Activated CD4-positive, alpha-beta memory T cell treated with anti-CD3 and anti-CD28 coated beads, Interleukin-2, amount 10 ng/mL, durations not matched to agents 7 days and 5 days (primary cell): ENCODE measurements around the gene DYNLT1. TPM values are rescaled to one million over a fixed set of nuclear protein-coding genes. Genes with fewer than 3 reads are reported as not detected.
"Not testable (repeated sequence)": the region's sequence is repeated elsewhere in the genome, so short reads cannot be mapped to it uniquely, and the experiment has no call there.

ENCODE experiments used
- CTCF ChIA-PET: fragments of 350-600 bp; sonication (Branson Sonifier 250); formaldehyde crosslinking; loops from one replicate; lab custom pipeline; 2021; ENCODE audit warnings: antibody characterized with exemption, inconsistent platforms; lab: Charles Lee
- POLR2A ChIA-PET: fragments of 350-600 bp; sonication (Branson Sonifier 250); formaldehyde crosslinking; loops from one replicate; lab custom pipeline; 2021; ENCODE audit warnings: antibody characterized with exemption; lab: Charles Lee
- DNase-seq: peaks from one replicate; pipeline ENCODE4 v3.0.0-alpha.2; 2020
- H3K27ac Mint-ChIP-seq: one replicate; pipeline ENCODE4 v1.8.0; 2021; ENCODE audit warnings: mild to moderate bottlenecking, mixed read lengths
- H3K27me3 Mint-ChIP-seq: one replicate; pipeline ENCODE4 v1.8.0; 2021; ENCODE audit warnings: mixed read lengths
- H3K36me3 Mint-ChIP-seq: one replicate; pipeline ENCODE4 v1.8.0; 2021; ENCODE audit warnings: low read depth, mixed read lengths
- H3K4me1 Mint-ChIP-seq: one replicate; pipeline ENCODE4 v1.8.0; 2021; ENCODE audit warnings: mixed read lengths
- H3K4me3 Mint-ChIP-seq: one replicate; pipeline ENCODE4 v1.8.0; 2021; ENCODE audit warnings: mild to moderate bottlenecking, mixed read lengths
- H3K9me3 Mint-ChIP-seq: one replicate; pipeline ENCODE4 v1.8.0; 2021; ENCODE audit warnings: mixed read lengths
- total RNA-seq, 2 experiments: library from RNA; stranded (reverse); gene quantifications; one replicate each; pipeline ENCODE4 v1.2.3, GENCODE V29; 2021

Gene DYNLT1
- total RNA-seq, 2 experiments from 2014 or later, result 130 to 133 TPM

DNA sequence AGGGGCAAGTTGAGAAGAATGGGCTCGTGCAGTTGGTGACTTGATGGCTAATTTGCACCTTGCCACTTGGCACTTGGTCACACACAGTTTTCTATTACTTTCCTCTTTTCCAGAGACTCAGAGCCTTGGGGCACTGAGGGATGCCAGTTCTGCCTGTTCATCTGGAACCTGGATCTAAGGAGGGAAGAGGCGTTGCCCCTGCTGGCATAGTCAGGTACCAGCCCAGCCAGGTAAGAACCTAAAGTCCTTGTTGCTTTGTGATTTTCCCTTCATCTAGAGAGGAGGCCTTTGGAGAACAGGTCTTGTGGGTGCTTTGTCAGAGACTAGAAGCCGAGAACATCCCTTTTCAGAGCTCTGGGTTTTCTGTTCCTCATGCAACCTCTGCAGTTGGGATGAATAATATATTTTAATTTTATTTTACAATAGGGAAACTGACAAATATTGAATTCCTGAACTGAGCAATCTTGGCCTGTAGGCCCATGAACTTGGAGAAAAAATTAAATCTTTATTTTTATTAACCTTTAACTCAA is 16.7 kb upstream of the DYNLT1 start:
- H3K4me1 Mint-ChIP-seq, result peaks cover 37% of the 10 kb centered on the region
- ChIA-PET CTCF (interaction anchor here (1.1 to 7.6 kb wide), 6 partner anchors 16 to 31 kb away, joined by 3 to 83 read pairs (median 9); partner anchors contain the start of gene DYNLT1), POLR2A (interaction anchor here (1.0 to 4.9 kb wide), 2 partner anchors 7 to 14 kb away, joined by 3 to 105 read pairs; partner anchors contain the start of genes DYNLT1 and SYTL3)
- H3K27ac Mint-ChIP-seq, result no peak overlapping the region
- no peaks in the 10 kb centered on the region for H3K9me3 Mint-ChIP-seq
- H3K36me3 Mint-ChIP-seq, result peaks cover 67% of the 10 kb centered on the region
- H3K4me3 Mint-ChIP-seq, result no peak overlapping the region
- DNase-seq, result no peak
- H3K27me3 Mint-ChIP-seq, result no peaks in the 10 kb centered on the region

DNA sequence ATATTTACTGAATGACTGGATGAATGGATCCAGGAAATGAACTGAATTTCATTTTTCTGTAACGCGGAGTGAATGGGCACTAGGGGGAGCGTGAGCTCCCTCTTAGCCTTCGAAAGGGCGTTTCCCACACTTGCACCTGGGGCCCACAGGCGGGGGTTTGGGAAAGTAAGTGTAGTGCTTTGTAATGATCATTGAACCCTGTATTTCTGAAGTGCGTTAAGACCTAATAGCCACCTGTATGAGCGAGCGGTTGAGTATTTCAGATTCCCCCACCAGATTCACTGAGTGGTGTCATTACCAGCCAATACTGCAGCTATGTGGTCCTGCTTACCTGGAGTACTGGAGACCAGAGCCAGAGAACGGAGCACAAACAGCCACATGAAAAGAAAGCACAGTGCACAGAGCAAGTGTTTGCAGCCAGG is 15.8 kb upstream of the DYNLT1 start:
- Mint-ChIP-seq H3K36me3 (peaks cover 70% of the 10 kb centered on the region), H3K27ac (no peak overlapping the region), H3K27me3 (no peaks in the 10 kb centered on the region), H3K4me1 (peaks cover 46% of the 10 kb centered on the region), H3K4me3 (no peak overlapping the region), H3K9me3 (no peaks in the 10 kb centered on the region)
- CTCF ChIA-PET, result interaction anchor here (0.7 to 7.6 kb wide), 23 partner anchors 8 to 441 kb away, joined by 3 to 83 read pairs (median 6); partner anchors contain the start of genes DYNLT1 and SYTL3
- POLR2A ChIA-PET, result interaction anchor here (0.6 to 4.9 kb wide), 4 partner anchors 13 to 441 kb away, joined by 3 to 105 read pairs (median 4); partner anchors contain the start of genes DYNLT1 and SYTL3
- peak; percentile 54 for DNase-seq

DNA sequence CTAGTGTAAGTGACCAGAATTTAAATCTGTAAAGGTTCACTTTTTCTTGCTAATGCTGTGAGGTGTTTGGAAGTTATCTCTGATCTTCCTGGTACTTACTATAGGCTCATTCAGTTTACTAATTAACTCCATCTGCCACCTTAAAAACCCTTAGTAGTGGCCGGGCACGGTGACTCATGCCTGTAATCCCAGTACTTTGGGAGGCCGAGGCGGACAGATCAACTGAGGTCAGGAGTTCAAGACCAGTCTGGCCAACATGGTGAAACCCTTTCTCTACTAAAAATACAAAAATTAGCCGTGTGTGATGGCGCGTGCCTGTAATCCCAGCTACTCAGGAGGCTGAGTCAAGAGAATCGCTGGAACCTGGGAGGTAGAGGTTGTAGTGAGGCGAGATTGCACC is 12.4 kb upstream of the DYNLT1 start:
- H3K4me3 Mint-ChIP-seq, POLR2A ChIA-PET, CTCF ChIA-PET, H3K9me3 Mint-ChIP-seq, H3K27me3 Mint-ChIP-seq, DNase-seq: not testable (repeated sequence)
- H3K27ac Mint-ChIP-seq, result peak overlapping the region; percentile 3
- peaks cover 69% of the 10 kb centered on the region for H3K36me3 Mint-ChIP-seq
- peaks cover 75% of the 10 kb centered on the region for H3K4me1 Mint-ChIP-seq

DNA sequence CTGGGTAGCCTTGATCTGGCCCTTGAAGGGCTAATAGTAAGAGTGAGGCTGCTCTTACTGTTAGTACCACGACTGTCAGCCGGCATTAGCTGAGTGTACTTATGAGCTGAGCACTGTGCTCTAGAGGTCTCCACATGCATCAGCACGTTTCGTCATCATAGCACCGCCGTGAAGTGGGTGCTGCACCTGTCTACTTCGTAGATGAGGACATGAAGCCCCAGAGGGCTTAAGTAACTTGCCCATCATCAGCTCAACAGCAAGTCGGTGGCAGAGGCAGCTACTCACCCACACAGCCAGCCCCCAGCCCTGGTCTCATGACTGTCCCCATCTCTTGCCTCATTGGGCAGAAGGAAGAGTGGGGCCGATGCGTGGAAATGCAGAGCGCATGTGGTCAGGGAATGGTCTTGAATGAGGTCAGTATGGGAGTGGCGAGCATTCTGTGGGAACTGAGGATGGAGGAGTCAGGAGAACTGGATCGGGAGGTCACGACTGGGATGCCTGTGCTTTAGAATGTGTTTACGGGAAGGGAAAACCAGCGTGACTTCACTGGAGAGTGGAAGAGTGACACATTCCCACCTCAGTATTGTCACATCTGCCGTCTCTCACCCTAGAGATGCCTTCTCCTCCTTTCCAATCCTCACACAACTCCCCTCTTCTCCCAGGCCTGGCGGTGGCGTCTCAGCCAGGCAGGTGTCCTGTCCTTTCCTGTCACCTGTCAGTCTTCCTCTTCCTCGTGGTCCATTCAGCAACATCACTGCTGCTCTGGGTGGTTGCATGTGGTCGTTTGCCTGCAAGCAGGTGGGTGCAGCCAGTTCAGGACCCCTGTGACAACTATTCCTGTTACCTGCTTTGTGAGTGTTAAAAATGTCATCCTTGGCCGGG is 11.3 kb upstream of the DYNLT1 start:
- peaks cover 69% of the 10 kb centered on the region for H3K36me3 Mint-ChIP-seq
- no peak for DNase-seq
- H3K4me1 Mint-ChIP-seq, result peaks cover 77% of the 10 kb centered on the region
- ChIA-PET CTCF (interaction anchor here (1.0 to 1.3 kb wide), 3 partner anchors 12 to 35 kb away, joined by 3 to 6 read pairs (median 4); partner anchors contain the start of gene DYNLT1), POLR2A (interaction anchor here (0.6 to 8.4 kb wide), 2 partner anchors 15 to 425 kb away, joined by 3 to 192 read pairs; partner anchors contain the start of gene DYNLT1)
- H3K9me3 Mint-ChIP-seq, result no peaks in the 10 kb centered on the region
- no peaks in the 10 kb centered on the region for H3K27me3 Mint-ChIP-seq
- H3K27ac Mint-ChIP-seq, result peak overlapping the region; percentile 98
- H3K4me3 Mint-ChIP-seq, result peak overlapping the region; percentile 75

DNA sequence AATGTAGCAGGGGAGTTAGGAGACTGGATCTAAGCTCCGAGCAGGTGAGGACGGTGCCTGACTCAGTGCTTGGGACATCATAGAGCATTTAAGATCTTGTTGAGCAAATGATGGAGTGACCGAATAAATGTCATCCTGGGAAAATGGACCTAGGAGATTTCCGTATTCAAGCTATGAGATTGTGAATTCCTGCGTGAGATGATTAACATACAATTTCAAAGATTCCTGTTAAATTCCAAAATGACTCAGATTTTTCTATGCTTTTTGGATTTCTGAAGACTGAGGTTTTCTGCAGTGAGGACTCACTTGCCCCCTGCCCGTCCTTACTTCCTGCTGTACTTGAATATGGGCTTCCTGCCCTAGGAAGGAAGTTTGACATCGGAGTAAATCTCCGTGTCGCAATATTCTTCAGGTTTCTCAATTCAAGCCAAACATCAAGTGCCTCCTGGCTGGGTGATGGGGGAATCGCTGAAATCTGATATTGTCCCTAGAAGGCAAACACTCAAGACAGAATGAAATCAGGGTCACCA is 10.5 kb upstream of the DYNLT1 start:
- POLR2A ChIA-PET, result interaction anchor here (0.6 to 8.4 kb wide), 2 partner anchors 14 to 424 kb away, joined by 3 to 192 read pairs; partner anchors contain the start of gene DYNLT1
- CTCF ChIA-PET, result interaction anchor here (1.0 to 1.3 kb wide), 3 partner anchors 11 to 36 kb away, joined by 3 to 6 read pairs (median 4); partner anchors contain the start of gene DYNLT1

DNA sequence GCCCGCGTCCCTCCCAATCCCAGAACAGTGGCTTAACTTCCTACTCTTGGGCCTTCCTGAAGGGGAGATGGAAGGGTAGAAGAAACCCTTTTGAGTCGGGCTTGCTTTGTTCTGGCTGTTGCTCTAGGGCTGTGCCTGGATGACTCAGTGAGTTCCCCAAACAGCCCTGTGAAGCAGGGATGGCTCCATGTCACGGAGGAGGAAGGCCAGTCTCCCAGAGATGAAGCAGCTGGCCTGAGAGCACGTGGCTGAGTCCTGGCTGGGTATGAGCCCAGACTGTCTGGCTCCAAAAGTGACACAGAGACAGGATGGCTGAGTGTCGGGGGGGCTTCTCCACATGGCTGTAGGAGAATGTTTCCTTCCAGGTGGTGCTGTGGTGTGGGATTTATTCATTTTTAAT is 10.0 kb upstream of the DYNLT1 start:
- POLR2A ChIA-PET, result interaction anchor here (1.2 to 8.4 kb wide), 5 partner anchors 7 to 386 kb away, joined by 3 to 192 read pairs (median 4); partner anchors contain the start of gene DYNLT1
- no peak for DNase-seq
- H3K36me3 Mint-ChIP-seq, result peaks cover 65% of the 10 kb centered on the region
- CTCF ChIA-PET, result interaction anchor here (1.0 kb wide), 1 partner anchor 11 kb away, joined by 6 read pairs; the partner anchor contains the start of gene DYNLT1
- peak overlapping the region; percentile 75 for H3K4me3 Mint-ChIP-seq
- no peaks in the 10 kb centered on the region for H3K9me3 Mint-ChIP-seq
- peaks cover 68% of the 10 kb centered on the region for H3K4me1 Mint-ChIP-seq
- H3K27ac Mint-ChIP-seq, result peak overlapping the region; percentile 98
- no peaks in the 10 kb centered on the region for H3K27me3 Mint-ChIP-seq

More for the DNA sequence above, 10.5 kb upstream of the DYNLT1 start:
- H3K9me3 Mint-ChIP-seq, result no peaks in the 10 kb centered on the region
- H3K4me3 Mint-ChIP-seq, result peak overlapping the region; percentile 75
- peaks cover 63% of the 10 kb centered on the region for H3K36me3 Mint-ChIP-seq
- H3K4me1 Mint-ChIP-seq, result peaks cover 71% of the 10 kb centered on the region
- peak overlapping the region; percentile 98 for H3K27ac Mint-ChIP-seq
- H3K27me3 Mint-ChIP-seq, result no peaks in the 10 kb centered on the region
- no peak for DNase-seq

DNA sequence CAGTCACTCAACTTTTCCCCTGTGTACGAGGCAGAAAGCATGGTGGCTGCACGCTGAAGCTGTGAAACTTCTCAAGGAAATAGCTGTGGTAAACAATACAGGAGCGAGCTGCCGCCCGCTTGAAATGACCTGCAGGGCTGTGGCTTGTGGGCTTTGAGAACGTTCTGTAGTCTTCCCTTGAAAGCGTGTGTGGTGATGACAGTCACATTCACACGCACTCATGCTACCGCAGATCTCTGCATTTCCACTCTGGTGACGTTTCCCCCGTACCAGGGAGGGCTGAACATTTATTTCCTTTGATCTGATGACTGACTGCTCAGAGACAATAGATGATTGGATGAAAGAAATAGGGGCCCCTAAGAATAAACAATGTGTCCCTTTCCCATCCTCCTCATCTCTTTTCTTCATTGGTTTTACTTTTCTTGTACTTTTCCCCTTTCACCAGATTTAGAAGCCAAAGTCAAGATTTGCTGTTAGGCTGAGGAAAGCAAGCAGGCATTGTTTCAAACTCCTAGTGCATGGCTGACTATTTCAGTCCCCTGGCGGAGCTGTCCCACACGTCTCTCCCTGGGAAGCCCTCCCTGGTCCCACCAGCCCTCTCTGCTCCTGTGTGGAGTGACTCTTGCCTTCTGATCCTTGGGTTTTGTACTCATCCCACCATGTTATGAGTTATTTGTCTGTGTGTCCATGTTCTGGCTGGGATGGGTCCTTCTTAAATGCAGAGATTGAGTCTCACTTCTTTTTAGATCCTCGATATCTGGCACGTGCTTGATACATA is 9.2 kb upstream of the DYNLT1 start:
- POLR2A ChIA-PET, result interaction anchor here (0.7 to 8.4 kb wide), 12 partner anchors 8 to 446 kb away, joined by 3 to 192 read pairs (median 4); partner anchors contain the start of gene DYNLT1
- peak; percentile 96 for DNase-seq
- no peaks in the 10 kb centered on the region for H3K9me3 Mint-ChIP-seq
- peak overlapping the region; percentile 75 for H3K4me3 Mint-ChIP-seq
- H3K4me1 Mint-ChIP-seq, result peaks cover 68% of the 10 kb centered on the region
- H3K27ac Mint-ChIP-seq, result peak overlapping the region; percentile 98
- no peaks in the 10 kb centered on the region for H3K27me3 Mint-ChIP-seq
- CTCF ChIA-PET, result interaction anchor here (1.5 to 2.3 kb wide), 2 partner anchors 10 to 38 kb away, joined by 8 to 14 read pairs; partner anchors contain the start of gene DYNLT1
- peaks cover 61% of the 10 kb centered on the region for H3K36me3 Mint-ChIP-seq

DNA sequence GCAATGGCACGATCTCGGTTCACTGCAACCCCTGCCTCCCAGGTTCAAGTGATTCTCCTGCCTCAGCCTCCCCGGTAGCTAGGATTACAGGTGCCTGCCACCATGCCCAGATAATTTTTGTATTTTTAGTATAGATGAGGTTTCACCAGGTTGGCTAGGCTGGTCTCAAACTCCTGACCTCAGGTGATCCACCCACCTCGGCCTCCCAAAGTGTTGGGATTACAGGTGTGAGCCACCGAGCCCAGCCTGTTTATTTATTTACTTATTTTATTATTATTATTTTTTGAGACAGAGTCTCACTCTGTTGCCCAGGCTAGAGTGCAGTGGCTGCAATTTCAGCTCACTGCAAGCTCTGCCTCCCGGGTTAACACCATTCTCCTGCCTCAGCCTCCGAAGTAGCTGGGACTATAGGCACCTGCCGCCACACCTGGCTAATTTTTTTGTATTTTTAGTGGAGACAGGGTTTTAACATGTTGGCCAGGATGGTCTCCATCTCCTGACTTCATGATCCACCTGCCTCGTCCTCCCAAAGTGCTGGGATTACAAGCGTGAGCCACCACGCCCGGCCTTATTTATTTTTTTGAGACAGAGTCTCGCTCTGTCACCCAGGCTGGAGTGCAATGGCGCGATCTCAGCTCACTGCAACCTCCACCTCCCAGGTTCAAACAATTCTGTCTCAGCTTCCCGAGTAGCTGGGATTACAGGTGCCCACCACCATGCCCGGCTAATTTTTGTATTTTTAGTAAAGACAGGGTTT is 7.6 kb upstream of the DYNLT1 start:
- Mint-ChIP-seq H3K36me3 (peaks cover 57% of the 10 kb centered on the region), H3K4me3 (peak overlapping the region; percentile 75), H3K4me1 (peaks cover 76% of the 10 kb centered on the region), H3K27ac (peak overlapping the region; percentile 98)
- ChIA-PET CTCF (interaction anchor here (0.6 to 2.3 kb wide), 5 partner anchors 8 to 453 kb away, joined by 3 to 14 read pairs (median 3); partner anchors contain the start of gene DYNLT1), POLR2A (interaction anchor here (1.0 to 9.9 kb wide), 9 partner anchors 8 to 393 kb away, joined by 3 to 192 read pairs (median 5); partner anchors contain the start of genes DYNLT1 and TAGAP)
- H3K9me3 Mint-ChIP-seq, H3K27me3 Mint-ChIP-seq: not testable (repeated sequence)
- DNase-seq, result peak; percentile 15

DNA sequence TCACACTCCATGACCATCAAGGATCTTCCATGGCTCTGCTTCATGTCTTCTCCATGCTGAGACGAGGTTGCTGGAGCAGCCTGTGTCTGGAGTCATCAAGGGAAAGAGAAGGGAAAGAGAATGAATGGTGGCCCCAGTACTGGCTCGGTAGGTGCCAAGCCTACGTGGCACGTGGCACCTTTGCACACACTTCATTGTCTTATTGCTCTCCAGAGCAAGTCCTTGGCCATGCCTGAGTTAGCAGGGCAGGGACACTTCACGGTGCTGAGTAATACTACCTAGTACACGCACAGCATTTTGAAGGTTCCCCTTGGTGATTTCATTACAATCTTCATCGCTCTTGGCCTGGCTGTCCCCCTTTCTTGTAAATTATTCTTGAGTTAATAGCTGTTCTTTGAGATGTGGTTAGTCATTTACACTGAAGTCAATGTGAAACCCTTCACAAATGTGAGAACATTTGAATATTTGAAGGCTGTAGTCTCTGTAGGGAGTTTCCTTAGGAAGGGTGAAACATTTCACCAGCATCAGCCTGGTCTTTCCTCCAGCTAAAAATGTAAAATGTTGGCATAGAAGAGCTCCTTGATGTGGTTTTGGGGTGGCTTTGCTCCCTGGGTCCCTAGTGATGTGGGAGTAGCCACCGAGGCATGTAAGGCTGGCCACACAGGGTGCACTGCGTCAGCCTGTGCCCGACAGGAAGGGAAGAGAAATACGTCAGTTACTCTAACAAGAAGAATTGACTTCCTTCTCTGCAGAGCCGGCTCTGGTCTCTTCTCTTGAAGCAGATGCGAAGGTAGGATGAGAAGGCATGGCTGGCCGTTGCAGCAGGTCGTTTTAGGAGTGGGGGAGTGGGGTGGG is 5.0 kb upstream of the DYNLT1 start, which contains the start of gene SYTL3:
Gene SYTL3, plus strand, starts transcription at position 766 of the 855 bp plus-strand sequence. CDS start 13,215 bp downstream, outside the sequence.
- CTCF ChIA-PET, result interaction anchor here (0.9 to 3.6 kb wide), 4 partner anchors 10 to 428 kb away, joined by 3 to 21 read pairs (median 12); no protein-coding TSS in a partner anchor
- no peaks in the 10 kb centered on the region for H3K27me3 Mint-ChIP-seq

DNA sequence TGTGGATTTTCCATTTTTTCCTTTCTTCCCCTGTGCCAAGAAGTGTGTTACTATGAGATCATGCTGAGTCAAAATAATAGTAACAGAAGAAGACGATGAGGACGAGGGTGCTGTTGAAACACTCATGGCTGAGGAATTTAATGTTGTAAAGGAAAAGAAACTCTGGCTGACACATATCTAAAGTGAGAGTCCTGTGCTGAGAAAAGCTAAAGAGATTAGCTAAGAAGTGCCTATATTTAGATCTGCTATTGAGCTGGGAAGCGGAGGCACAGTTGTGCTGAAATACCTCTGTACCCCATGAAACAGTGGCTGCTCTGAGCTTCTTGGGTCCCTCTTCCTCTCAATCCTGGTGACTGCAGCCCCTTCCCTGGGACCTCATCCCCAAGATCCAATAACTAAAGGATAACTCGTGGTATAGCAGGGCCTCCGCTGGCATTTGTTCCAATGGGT is 4.2 kb upstream of the DYNLT1 start:
- peaks cover 68% of the 10 kb centered on the region for H3K4me1 Mint-ChIP-seq
- CTCF ChIA-PET, result interaction anchor here (3.6 kb wide), 1 partner anchor 11 kb away, joined by 21 read pairs; no protein-coding TSS in a partner anchor

More for the DNA sequence above, 5.0 kb upstream of the DYNLT1 start, which contains the start of gene SYTL3:
- Mint-ChIP-seq H3K9me3 (no peaks in the 10 kb centered on the region), H3K27ac (peak within 1 kb of the TSS; percentile 90), H3K36me3 (peaks cover 31% of the 10 kb centered on the region), H3K4me3 (peak within 1 kb of the TSS; percentile 73), H3K4me1 (peaks cover 76% of the 10 kb centered on the region)
- POLR2A ChIA-PET, result interaction anchor here (0.7 to 9.9 kb wide), 18 partner anchors 8 to 442 kb away, joined by 3 to 192 read pairs (median 5); partner anchors contain the start of genes DYNLT1, EZR and TMEM181
- DNase-seq, result peak; percentile 82

More for the DNA sequence above, 4.2 kb upstream of the DYNLT1 start:
- no peak for DNase-seq
- Mint-ChIP-seq H3K9me3 (no peaks in the 10 kb centered on the region), H3K27me3 (no peaks in the 10 kb centered on the region), H3K27ac (peak overlapping the region; percentile 90), H3K36me3 (peaks cover 26% of the 10 kb centered on the region), H3K4me3 (peak overlapping the region; percentile 73)
- POLR2A ChIA-PET, result interaction anchor here (1.2 to 9.9 kb wide), 9 partner anchors 7 to 396 kb away, joined by 3 to 192 read pairs (median 10); partner anchors contain the start of genes DYNLT1 and TMEM181
